ENCODE data around the gene FFAR1.

FFAR1 gene

GRCh38 chr19:35315883-35316282, 31.8 kb upstream of the FFAR1 start:
- Histone ChIP-seq H3K9me3 (no peaks in the 10 kb centered on the region), H3K36me3 (no peaks in the 10 kb centered on the region), H3K4me1 (ENCODE audit: control insufficient read depth in 1 of 2, insufficient read depth in 1 of 2, low read depth in 1 of 2, low read length in 1 of 2) (peaks cover 16 to 19% of the 10 kb centered on the region in 2 experiments), H3K4me3 (ENCODE audit: low read depth in 1 of 2, low read length in 1 of 2) (no peak overlapping the region), H3K27me3 (no peaks in the 10 kb centered on the region), H3K27ac (no peak overlapping the region)
- TF ChIP-seq CTCF (IDR thresholded peaks at IDR 0.05), result no peak

- Histone ChIP-seq H3K4me1 (ENCODE audit: control insufficient read depth in 1 of 2, insufficient read depth in 1 of 2, low read depth in 1 of 2, low read length in 1 of 2) (peaks cover 16 to 19% of the 10 kb centered on the region in 2 experiments), H3K9me3 (no peaks in the 10 kb centered on the region), H3K4me3 (ENCODE audit: low read depth in 1 of 2, low read length in 1 of 2) (no peak overlapping the region), H3K36me3 (no peaks in the 10 kb centered on the region), H3K27ac (no peak overlapping the region), H3K27me3 (no peaks in the 10 kb centered on the region)
- TF ChIP-seq CTCF (IDR thresholded peaks at IDR 0.05), result no peak
Measured at GRCh38 chr19:35316560-35316959, 31.1 kb upstream of the FFAR1 start.

GRCh38 chr19:35317464-35318043, 30.1 kb upstream of the FFAR1 start:
- H3K36me3 ChIP-seq, result no peaks in the 10 kb centered on the region
- H3K4me3 ChIP-seq (ENCODE audit: low read depth in 1 of 2, low read length in 1 of 2), result no peak overlapping the region
- H3K9me3 ChIP-seq, result no peaks in the 10 kb centered on the region
- H3K4me1 ChIP-seq (ENCODE audit: control insufficient read depth in 1 of 2, insufficient read depth in 1 of 2, low read depth in 1 of 2, low read length in 1 of 2), result peaks cover 16 to 19% of the 10 kb centered on the region in 2 experiments
- TF ChIP-seq CTCF (IDR thresholded peaks at IDR 0.05), result no peak
- H3K27ac ChIP-seq, result no peak overlapping the region
- H3K27me3 ChIP-seq, result no peaks in the 10 kb centered on the region

- TF ChIP-seq CTCF (IDR thresholded peaks at IDR 0.05), result no peak
- H3K4me1 ChIP-seq (ENCODE audit: control insufficient read depth in 1 of 2, insufficient read depth in 1 of 2, low read depth in 1 of 2, low read length in 1 of 2), result peaks cover 17 to 19% of the 10 kb centered on the region in 2 experiments
- no peaks in the 10 kb centered on the region for H3K36me3 ChIP-seq
- H3K27me3 ChIP-seq, result no peaks in the 10 kb centered on the region
- H3K9me3 ChIP-seq, result no peaks in the 10 kb centered on the region
- no peak overlapping the region for H3K27ac ChIP-seq
- H3K4me3 ChIP-seq (ENCODE audit: low read depth in 1 of 2, low read length in 1 of 2), result no peak overlapping the region
Measured at GRCh38 chr19:35318679-35319448, 28.8 kb upstream of the FFAR1 start.

GRCh38 chr19:35320065-35320713, 27.5 kb upstream of the FFAR1 start:
- H3K4me3 ChIP-seq (ENCODE audit: low read depth in 1 of 2, low read length in 1 of 2), result no peak overlapping the region
- no peaks in the 10 kb centered on the region for H3K9me3 ChIP-seq
- peaks cover 23 to 25% of the 10 kb centered on the region in 2 experiments for H3K4me1 ChIP-seq (ENCODE audit: control insufficient read depth in 1 of 2, insufficient read depth in 1 of 2, low read depth in 1 of 2, low read length in 1 of 2)
- no peak overlapping the region for H3K27ac ChIP-seq
- no peaks in the 10 kb centered on the region for H3K27me3 ChIP-seq
- H3K36me3 ChIP-seq, result no peaks in the 10 kb centered on the region
- no peak for TF ChIP-seq CTCF (IDR thresholded peaks at IDR 0.05)

Measured in neutrophil (primary cell).